Astrocyte of the spinal cord (primary cell): ENCODE data around the gene ARHGAP4.

Source experiments
- DNase-seq: peaks from one replicate; pipeline ENCODE4 v3.0.0; 2011; ENCODE audit warnings: low read depth, low spot score
- H3K4me3 ChIP-seq: 2 replicates; pipeline ENCODE4 v1.5.1; 2011; ENCODE audit warnings: low read depth, mild to moderate bottlenecking, low read length, moderate library complexity
- in situ Hi-C: cut with HindIII; loops from 2 replicates; pipeline ENCODE4 v1.10.0; 2017; ENCODE audit warnings: low sequenced_read_pairs
- TF ChIP-seq, protein P1 (sequence below): IDR thresholded peaks from 2 replicates; pipeline ENCODE4 v1.5.1; 2012; ENCODE audit warnings: low read depth, mild to moderate bottlenecking, low read length, inconsistent platforms

The ARHGAP4 gene

GRCh38 chrX:153921511-153922446 lies 4.3 kb downstream of the ARHGAP4 start:
- no peak overlapping the region for H3K4me3 ChIP-seq
- TF ChIP-seq, protein P1, sequence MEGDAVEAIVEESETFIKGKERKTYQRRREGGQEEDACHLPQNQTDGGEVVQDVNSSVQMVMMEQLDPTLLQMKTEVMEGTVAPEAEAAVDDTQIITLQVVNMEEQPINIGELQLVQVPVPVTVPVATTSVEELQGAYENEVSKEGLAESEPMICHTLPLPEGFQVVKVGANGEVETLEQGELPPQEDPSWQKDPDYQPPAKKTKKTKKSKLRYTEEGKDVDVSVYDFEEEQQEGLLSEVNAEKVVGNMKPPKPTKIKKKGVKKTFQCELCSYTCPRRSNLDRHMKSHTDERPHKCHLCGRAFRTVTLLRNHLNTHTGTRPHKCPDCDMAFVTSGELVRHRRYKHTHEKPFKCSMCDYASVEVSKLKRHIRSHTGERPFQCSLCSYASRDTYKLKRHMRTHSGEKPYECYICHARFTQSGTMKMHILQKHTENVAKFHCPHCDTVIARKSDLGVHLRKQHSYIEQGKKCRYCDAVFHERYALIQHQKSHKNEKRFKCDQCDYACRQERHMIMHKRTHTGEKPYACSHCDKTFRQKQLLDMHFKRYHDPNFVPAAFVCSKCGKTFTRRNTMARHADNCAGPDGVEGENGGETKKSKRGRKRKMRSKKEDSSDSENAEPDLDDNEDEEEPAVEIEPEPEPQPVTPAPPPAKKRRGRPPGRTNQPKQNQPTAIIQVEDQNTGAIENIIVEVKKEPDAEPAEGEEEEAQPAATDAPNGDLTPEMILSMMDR: no peak
- in situ Hi-C loops: no loop called here
- no peak for DNase-seq

DNA sequence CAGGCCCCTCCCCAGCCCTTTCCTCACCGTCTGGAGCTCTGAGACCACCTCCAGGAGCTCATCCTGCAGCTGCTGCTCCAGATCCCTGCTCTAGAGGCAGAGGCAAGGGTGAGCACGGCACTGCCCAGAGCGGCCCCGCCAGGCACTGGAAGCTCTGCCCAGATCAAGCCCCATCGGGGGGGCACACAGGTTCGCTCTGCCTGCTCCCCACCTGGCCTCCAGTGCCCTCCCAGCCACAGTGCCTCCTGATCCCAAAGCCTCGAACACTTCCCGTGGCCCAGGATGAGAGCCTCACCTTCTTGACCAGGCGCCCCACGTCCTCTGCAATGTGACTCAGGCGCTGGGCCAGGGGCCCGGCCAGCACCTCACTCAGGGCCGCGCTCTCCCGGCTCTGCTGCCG lies 5.0 kb downstream of the ARHGAP4 start:
- TF ChIP-seq, protein P1: no peak
- DNase-seq: no peak
- H3K4me3 ChIP-seq: no peak overlapping the region
- in situ Hi-C loops: no loop called here

GRCh38 chrX:153920546-153920945 lies 5.5 kb downstream of the ARHGAP4 start:
- in situ Hi-C loops: no loop called here
- DNase-seq: no peak
- no peak overlapping the region for H3K4me3 ChIP-seq
- TF ChIP-seq, protein P1: no peak

- TF ChIP-seq, protein P1: no peak
- in situ Hi-C loops: no loop called here
- no peak overlapping the region for H3K4me3 ChIP-seq
These were observed 6.8 kb downstream of the ARHGAP4 start for GRCh38 chrX:153919281-153919680.

GRCh38 chrX:153917869-153918268 lies 8.2 kb downstream of the ARHGAP4 start:
- in situ Hi-C loops: no loop called here
- H3K4me3 ChIP-seq: no peak overlapping the region
- TF ChIP-seq, protein P1: no peak
- DNase-seq: no peak

More at GRCh38 chrX:153919281-153919680, 6.8 kb downstream of the ARHGAP4 start:
- DNase-seq: no peak

- TF ChIP-seq, protein P1: no peak
- DNase-seq: no peak
- in situ Hi-C loops: no loop called here
- no peak overlapping the region for H3K4me3 ChIP-seq
These were observed 12.4 kb downstream of the ARHGAP4 start for GRCh38 chrX:153913701-153914100.
